K562 (cell line): Measurements from ENCODE around the gene NEURL2. TPM values are rescaled to one million over a fixed set of nuclear protein-coding genes. Genes with fewer than 3 reads are reported as not detected.
A peak's percentile ranks its signal among the peaks of the same experiment; 100 is the strongest.

Source experiments
- ATAC-seq: fragments of 200-7000 bp; cut with Tn5 transposase; 3 replicates; pipeline ENCODE4 v1.9.1; 2020; ENCODE audit warnings: moderate library complexity
- BruUV-seq: library from RNA; stranded (reverse); fragments of 400-500 nt; replicated peaks from 2 replicates; lab custom pipeline; 2021; lab: Mats Ljungman, UMichigan
- CTCF ChIA-PET: fragments of 300-600 bp; formaldehyde crosslinking; extraction: SDS; loops from one replicate; lab custom pipeline; 2021; ENCODE audit warnings: low intra/inter-chr PET ratio; lab: Yijun Ruan, JAX
- POLR2A ChIA-PET: fragments of 300-600, 350-650 bp; sonication (Branson Sonifier 250); formaldehyde crosslinking; extraction: SDS; loops from one replicate; lab custom pipeline; 2021; ENCODE audit warnings: antibody characterized with exemption, inconsistent platforms; lab: Yijun Ruan, JAX
- DNase-seq, 4 experiments: peaks; one replicate each; pipeline versions ENCODE4 v3.0.0 to v3.0.0-alpha.2; 2011 to 2018; ENCODE audit warnings: low spot score in 3 of 4, mixed read lengths in 3 of 4; ENCODE audit errors: extremely low read depth in 1 of 4
- FAIRE-seq: peaks from 2 replicates; lab custom pipeline; 2011; peaks lifted over from hg19 to GRCh38; lab: Jason Lieb, UNC
- H2AFZ ChIP-seq: 2 replicates; pipeline ENCODE4 v1.6.0; 2011; ENCODE audit warnings: low read depth, low read length, control low read depth, inconsistent platforms
- H3K27ac ChIP-seq: fragments of 200-600 bp; 3 replicates; pipeline ENCODE4 v1.8.0; 2011; ENCODE audit warnings: low read depth, mild to moderate bottlenecking, control low read depth, inconsistent platforms, low read length, moderate library complexity, mixed read lengths; ENCODE audit errors: extremely low read depth
- H3K27me3 ChIP-seq, 2 experiments: fragments of 300-600 bp in 1 of 2; 2 replicates in 1 of 2; 3 replicates in 1 of 2; pipeline versions ENCODE4 v1.6.0 to v1.8.0; 2011; ENCODE audit warnings: inconsistent platforms in 2 of 2, low read length in 2 of 2, mild to moderate bottlenecking in 1 of 2, mixed read lengths in 1 of 2, moderate library complexity in 1 of 2; ENCODE audit not compliant: control insufficient read depth in 2 of 2, insufficient read depth in 2 of 2
- H3K36me3 ChIP-seq: fragments of 300-600 bp; 3 replicates; pipeline ENCODE4 v1.8.0; 2011; ENCODE audit warnings: mild to moderate bottlenecking, low read length, inconsistent platforms; ENCODE audit not compliant: control insufficient read depth, insufficient read depth
- H3K4me1 ChIP-seq, 2 experiments: fragments of 200-600 bp in 1 of 2; replicated peaks in 1 of 2; 2 replicates in 1 of 2; 3 replicates in 1 of 2; pipeline versions ENCODE4 v1.5.1 to v1.8.0; 2011; ENCODE audit warnings: inconsistent platforms in 2 of 2, low read length in 2 of 2, mild to moderate bottlenecking in 1 of 2, mixed read lengths in 1 of 2, moderate library complexity in 1 of 2; ENCODE audit not compliant: control insufficient read depth in 2 of 2, insufficient read depth in 2 of 2
- H3K4me2 ChIP-seq: 2 replicates; pipeline ENCODE4 v1.6.1; 2011; ENCODE audit warnings: low read length, control low read depth, inconsistent platforms, mixed read lengths; ENCODE audit not compliant: insufficient read depth
- H3K4me3 ChIP-seq: fragments of 200-600 bp; sonication (generic), shearing (Covaris generic); 2 replicates; pipeline ENCODE4 v1.5.1; 2016; ENCODE audit warnings: control low read depth, inconsistent platforms
- H3K79me2 ChIP-seq: fragments of 200-600 bp; 3 replicates; pipeline ENCODE4 v1.8.0; 2011; ENCODE audit warnings: low read length, inconsistent platforms; ENCODE audit not compliant: control insufficient read depth, insufficient read depth
- H3K9ac ChIP-seq, 2 experiments: 2 replicates each; pipeline versions ENCODE4 v1.6.0 to v1.6.1; 2011; ENCODE audit warnings: low read depth in 2 of 2, low read length in 2 of 2, control low read depth in 1 of 2, inconsistent platforms in 1 of 2, mild to moderate bottlenecking in 1 of 2, mixed read lengths in 1 of 2; ENCODE audit not compliant: insufficient read depth in 1 of 2
- H3K9me1 ChIP-seq: one replicate; pipeline ENCODE4 v1.6.0; 2011; ENCODE audit warnings: inconsistent platforms, mild to moderate bottlenecking, low read length, moderate library complexity; ENCODE audit not compliant: control insufficient read depth, insufficient read depth
- H3K9me3 ChIP-seq: replicated peaks from 2 replicates; pipeline ENCODE4 v1.5.1; 2011; ENCODE audit warnings: low read depth, low read length, inconsistent platforms; ENCODE audit not compliant: control insufficient read depth, insufficient read depth
- H4K20me1 ChIP-seq: replicated peaks from 2 replicates; pipeline ENCODE4 v1.6.1; 2011; ENCODE audit warnings: low read length, inconsistent platforms, mixed read lengths; ENCODE audit not compliant: control insufficient read depth, insufficient read depth
- FOSL1 ChIP-seq: fragments of 200-800 bp; sonication (Bioruptor generic); conservative IDR thresholded peaks from 2 replicates; pipeline ENCODE4 v1.6.1; 2016; ENCODE audit warnings: missing genetic modification characterization, missing compliant biosample characterization
- HDAC6 ChIP-seq: IDR thresholded peaks from 2 replicates; pipeline ENCODE4 v1.6.1; 2012; ENCODE audit warnings: low read depth, mild to moderate bottlenecking, control low read depth, inconsistent platforms, low read length, moderate library complexity
- POLR2G ChIP-seq: fragments of 200-400 bp; formaldehyde crosslinking; IDR thresholded peaks from 2 replicates; pipeline ENCODE4 v1.6.1; 2017; ENCODE audit warnings: low read depth, mild to moderate bottlenecking, antibody characterized with exemption, low read length, moderate library complexity
- WGBS: fragments of 100-300 bp; shearing (Covaris generic); methylation state at CpG from one replicate; pipeline ENCODE4 v1.1.6; 2016; ENCODE audit warnings: low coverage, mixed read lengths; ENCODE audit not compliant: insufficient coverage; ENCODE audit errors: missing lambda C conversion rate; 5-methylcytosine and 5-hydroxymethylcytosine counted together
- in situ Hi-C: fragments of 300-500 bp; cut with MboI; formaldehyde crosslinking; loops from 4 replicates; pipeline ENCODE4 v1.15.0; 2018; ENCODE audit warnings: inconsistent platforms, mixed read lengths
- intact Hi-C: fragments of 100-400 bp; cut with micrococcal nuclease; formaldehyde crosslinking; loops from 2 replicates; pipeline ENCODE4 v1.14.2; 2022
- polyA plus RNA-seq, 8 experiments: library from polyadenylated mRNA; depleted of rRNA in 4 of 8; stranded (reverse) in 5 of 8; unstranded in 3 of 8; fragments of >200 nt; fragmentation: Nextera tagmentation in 2 of 8; fragmentation: Illumina TruSeq in 1 of 8; extraction: Ambion mirVana in 2 of 8; extraction: Trizol in 1 of 8; gene quantifications; 2 replicates each; pipeline versions ENCODE4 v1.2.1 to v1.2.3, GENCODE V29; 2011 to 2014; ENCODE audit warnings: inconsistent platforms in 1 of 8, missing spikeins in 1 of 8
- total RNA-seq, 7 experiments: library from RNA; depleted of rRNA in 6 of 7; stranded (reverse); fragments of >200 nt in 6 of 7; fragmentation: Illumina TruSeq in 2 of 7; extraction: Trizol in 2 of 7; gene quantifications; 2 replicates each; pipeline versions ENCODE4 v1.2.1 to v1.2.3, GENCODE V29; 2011 to 2021; ENCODE audit warnings: low replicate concordance in 1 of 7
- TF ChIP-seq, protein P1 (sequence below): fragments of 200-800 bp; sonication (Bioruptor generic); IDR thresholded peaks from 2 replicates; pipeline ENCODE4 v1.6.1; 2017; ENCODE audit warnings: missing genetic modification characterization, missing compliant biosample characterization
- TF ChIP-seq, protein P2 (sequence below): fragments of 250-450 bp; sonication (Bioruptor Pico); IDR thresholded peaks from 2 replicates; pipeline ENCODE4 v1.5.1; 2021; ENCODE audit warnings: mild to moderate bottlenecking
- TF ChIP-seq, protein P3 (sequence below): fragments of 450-650 bp; IDR thresholded peaks from 2 replicates; pipeline ENCODE4 v1.7.0; 2016; ENCODE audit warnings: borderline replicate concordance

Gene NEURL2
- total and polyA plus RNA-seq, 9 of the 15 experiments (the other 6 are each of a cell fraction or from before 2014, with no cell fraction given) = 0.22 to 1.9 (median 0.50) TPM; not detected in 1

DNA sequence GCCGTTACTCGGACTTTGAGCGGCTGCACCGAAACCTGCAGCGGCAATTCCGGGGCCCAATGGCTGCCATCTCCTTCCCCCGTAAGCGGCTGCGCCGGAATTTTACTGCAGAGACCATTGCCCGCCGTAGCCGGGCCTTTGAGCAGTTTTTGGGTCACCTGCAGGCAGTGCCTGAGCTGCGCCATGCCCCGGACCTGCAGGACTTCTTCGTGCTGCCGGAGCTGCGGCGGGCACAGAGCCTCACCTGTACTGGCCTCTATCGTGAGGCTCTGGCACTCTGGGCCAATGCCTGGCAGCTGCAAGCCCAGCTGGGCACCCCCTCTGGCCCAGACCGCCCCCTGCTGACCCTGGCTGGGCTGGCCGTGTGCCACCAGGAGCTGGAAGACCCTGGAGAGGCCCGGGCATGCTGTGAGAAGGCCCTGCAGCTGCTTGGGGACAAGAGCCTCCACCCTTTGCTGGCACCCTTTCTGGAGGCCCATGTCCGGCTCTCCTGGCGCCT, 50.3 kb downstream of the NEURL2 start:
- in situ Hi-C loops = no loop called here
- Histone ChIP-seq H3K9me3 (no peaks in the 10 kb centered on the region), H4K20me1 (no peaks in the 10 kb centered on the region), H3K4me1 (peaks cover 11 to 19% of the 10 kb centered on the region in 2 experiments), H3K79me2 (no peaks in the 10 kb centered on the region), H3K4me3 (no peak overlapping the region), H3K36me3 (peaks cover 27% of the 10 kb centered on the region; the same call in 2 of the 3 replicates), H2AFZ (no peak overlapping the region), H3K27ac (no peak overlapping the region), H3K9me1 (peaks cover 3% of the 10 kb centered on the region), H3K27me3 (no peaks in the 10 kb centered on the region), H3K9ac (peak overlapping the region in 1 of 2 experiments; percentile 27; a peak in 1 of 4 replicates), H3K4me2 (no peak overlapping the region)
- ChIA-PET POLR2A (interaction anchor here (0.7 to 4.9 kb wide), 3 partner anchors 11 to 98 kb away, joined by 3 to 19 read pairs (median 8); partner anchors contain the start of gene ACOT8), CTCF (interaction anchor here (0.6 kb wide), 1 partner anchor 53 kb away, joined by 3 read pairs; no protein-coding TSS in a partner anchor)
- no peak for DNase-seq
- intact Hi-C loops = no loop called here
- no peak for FAIRE-seq
- TF ChIP-seq, protein P1, sequence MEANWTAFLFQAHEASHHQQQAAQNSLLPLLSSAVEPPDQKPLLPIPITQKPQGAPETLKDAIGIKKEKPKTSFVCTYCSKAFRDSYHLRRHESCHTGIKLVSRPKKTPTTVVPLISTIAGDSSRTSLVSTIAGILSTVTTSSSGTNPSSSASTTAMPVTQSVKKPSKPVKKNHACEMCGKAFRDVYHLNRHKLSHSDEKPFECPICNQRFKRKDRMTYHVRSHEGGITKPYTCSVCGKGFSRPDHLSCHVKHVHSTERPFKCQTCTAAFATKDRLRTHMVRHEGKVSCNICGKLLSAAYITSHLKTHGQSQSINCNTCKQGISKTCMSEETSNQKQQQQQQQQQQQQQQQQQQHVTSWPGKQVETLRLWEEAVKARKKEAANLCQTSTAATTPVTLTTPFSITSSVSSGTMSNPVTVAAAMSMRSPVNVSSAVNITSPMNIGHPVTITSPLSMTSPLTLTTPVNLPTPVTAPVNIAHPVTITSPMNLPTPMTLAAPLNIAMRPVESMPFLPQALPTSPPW (CRISPR knock-in tag) = no peak
- TF ChIP-seq FOSL1 (no peak), POLR2G (peak; percentile 58), HDAC6 (no peak)
- TF ChIP-seq, protein P2, sequence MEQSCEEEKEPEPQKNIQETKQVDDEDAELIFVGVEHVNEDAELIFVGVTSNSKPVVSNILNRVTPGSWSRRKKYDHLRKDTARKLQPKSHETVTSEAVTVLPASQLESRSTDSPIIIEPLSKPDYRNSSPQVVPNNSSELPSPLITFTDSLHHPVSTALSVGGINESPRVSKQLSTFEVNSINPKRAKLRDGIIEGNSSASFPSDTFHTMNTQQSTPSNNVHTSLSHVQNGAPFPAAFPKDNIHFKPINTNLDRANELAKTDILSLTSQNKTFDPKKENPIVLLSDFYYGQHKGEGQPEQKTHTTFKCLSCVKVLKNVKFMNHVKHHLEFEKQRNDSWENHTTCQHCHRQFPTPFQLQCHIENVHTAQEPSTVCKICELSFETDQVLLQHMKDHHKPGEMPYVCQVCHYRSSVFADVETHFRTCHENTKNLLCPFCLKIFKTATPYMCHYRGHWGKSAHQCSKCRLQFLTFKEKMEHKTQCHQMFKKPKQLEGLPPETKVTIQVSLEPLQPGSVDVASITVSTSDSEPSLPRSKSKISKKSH (CRISPR knock-in tag) = no peak
- TF ChIP-seq, protein P3, sequence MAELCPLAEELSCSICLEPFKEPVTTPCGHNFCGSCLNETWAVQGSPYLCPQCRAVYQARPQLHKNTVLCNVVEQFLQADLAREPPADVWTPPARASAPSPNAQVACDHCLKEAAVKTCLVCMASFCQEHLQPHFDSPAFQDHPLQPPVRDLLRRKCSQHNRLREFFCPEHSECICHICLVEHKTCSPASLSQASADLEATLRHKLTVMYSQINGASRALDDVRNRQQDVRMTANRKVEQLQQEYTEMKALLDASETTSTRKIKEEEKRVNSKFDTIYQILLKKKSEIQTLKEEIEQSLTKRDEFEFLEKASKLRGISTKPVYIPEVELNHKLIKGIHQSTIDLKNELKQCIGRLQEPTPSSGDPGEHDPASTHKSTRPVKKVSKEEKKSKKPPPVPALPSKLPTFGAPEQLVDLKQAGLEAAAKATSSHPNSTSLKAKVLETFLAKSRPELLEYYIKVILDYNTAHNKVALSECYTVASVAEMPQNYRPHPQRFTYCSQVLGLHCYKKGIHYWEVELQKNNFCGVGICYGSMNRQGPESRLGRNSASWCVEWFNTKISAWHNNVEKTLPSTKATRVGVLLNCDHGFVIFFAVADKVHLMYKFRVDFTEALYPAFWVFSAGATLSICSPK = no peak
- no peak for ATAC-seq
- no TSS peak for BruUV-seq
- 87% methylated on average over 25 of the region's 25 CpGs for WGBS

Other genes starting within 250 kb of the NEURL2 start
Only the 7 nearest of the 21 such genes appear.
- 36.7 and 49.8 TPM in 2 replicates for gene ACOT8, start 33.8 kb downstream of the NEURL2 start, total RNA-seq (2014; rRNA removed)
- gene ACOT8, start 33.8 kb downstream of the NEURL2 start, total RNA-seq (2014; rRNA removed; fragmentation: Illumina TruSeq; extraction: Trizol) = 11.9 and 13.0 TPM in 2 replicates
- gene ACOT8, start 33.8 kb downstream of the NEURL2 start, total RNA-seq (2015; rRNA removed; fragmentation: Illumina TruSeq; extraction: Trizol) = 18.3 and 20.3 TPM in 2 replicates
- 24.5 and 28.5 TPM in 2 replicates for gene ACOT8, start 33.8 kb downstream of the NEURL2 start, total RNA-seq (2021)
- gene ACOT8, start 33.8 kb downstream of the NEURL2 start, polyA plus RNA-seq (2011; rRNA removed) = 34.9 and 48.0 TPM in 2 replicates
- gene ACOT8, start 33.8 kb downstream of the NEURL2 start, polyA plus RNA-seq (2014; fragmentation: Illumina TruSeq; extraction: Trizol) = 20.7 and 25.8 TPM in 2 replicates
- gene ACOT8, start 33.8 kb downstream of the NEURL2 start, polyA plus RNA-seq (2014; fragmentation: Nextera tagmentation; extraction: Ambion mirVana) = 10 to 100 TPM in 1 of 2 experiments, 1 to 10 TPM in 1; 8.2 to 14.9 TPM
- 46.7 and 49.5 TPM in 2 replicates for gene ACOT8, start 33.8 kb downstream of the NEURL2 start, polyA plus RNA-seq (2014; rRNA removed)
- 2.4 and 2.7 TPM in 2 replicates for gene ZSWIM3, start 33.6 kb downstream of the NEURL2 start, total RNA-seq (2014; rRNA removed)
- gene ZSWIM3, start 33.6 kb downstream of the NEURL2 start, total RNA-seq (2014; rRNA removed; fragmentation: Illumina TruSeq; extraction: Trizol) = 2.6 and 2.8 TPM in 2 replicates
- 3.6 and 4.0 TPM in 2 replicates for gene ZSWIM3, start 33.6 kb downstream of the NEURL2 start, total RNA-seq (2015; rRNA removed; fragmentation: Illumina TruSeq; extraction: Trizol)
- gene ZSWIM3, start 33.6 kb downstream of the NEURL2 start, total RNA-seq (2021) = 2.5 and 2.9 TPM in 2 replicates
- gene ZSWIM3, start 33.6 kb downstream of the NEURL2 start, polyA plus RNA-seq (2011; rRNA removed) = 4.3 and 5.4 TPM in 2 replicates
- 2.6 and 3.0 TPM in 2 replicates for gene ZSWIM3, start 33.6 kb downstream of the NEURL2 start, polyA plus RNA-seq (2014; fragmentation: Illumina TruSeq; extraction: Trizol)
- gene ZSWIM3, start 33.6 kb downstream of the NEURL2 start, polyA plus RNA-seq (2014; fragmentation: Nextera tagmentation; extraction: Ambion mirVana) = 1 to 10 TPM; 1.7 to 1.8 TPM
- 1.8 and 3.7 TPM in 2 replicates for gene ZSWIM3, start 33.6 kb downstream of the NEURL2 start, polyA plus RNA-seq (2014; rRNA removed)
- gene ZSWIM1, start 10.0 kb downstream of the NEURL2 start, total RNA-seq (2014; rRNA removed) = 11.6 and 14.1 TPM in 2 replicates
- gene ZSWIM1, start 10.0 kb downstream of the NEURL2 start, total RNA-seq (2014; rRNA removed; fragmentation: Illumina TruSeq; extraction: Trizol) = 9.0 and 9.5 TPM in 2 replicates
- 11.2 and 11.7 TPM in 2 replicates for gene ZSWIM1, start 10.0 kb downstream of the NEURL2 start, total RNA-seq (2015; rRNA removed; fragmentation: Illumina TruSeq; extraction: Trizol)
- gene ZSWIM1, start 10.0 kb downstream of the NEURL2 start, total RNA-seq (2021) = 13.8 and 15.6 TPM in 2 replicates
- gene ZSWIM1, start 10.0 kb downstream of the NEURL2 start, polyA plus RNA-seq (2011; rRNA removed) = 7.4 and 12.1 TPM in 2 replicates
- gene ZSWIM1, start 10.0 kb downstream of the NEURL2 start, polyA plus RNA-seq (2014; fragmentation: Illumina TruSeq; extraction: Trizol) = 13.7 and 14.7 TPM in 2 replicates
- 1 to 10 TPM; 2.5 to 3.1 TPM for gene ZSWIM1, start 10.0 kb downstream of the NEURL2 start, polyA plus RNA-seq (2014; fragmentation: Nextera tagmentation; extraction: Ambion mirVana)
- 7.0 and 7.3 TPM in 2 replicates for gene ZSWIM1, start 10.0 kb downstream of the NEURL2 start, polyA plus RNA-seq (2014; rRNA removed)
- gene SPATA25, start 3.6 kb downstream of the NEURL2 start, total RNA-seq (2014; rRNA removed) = 0.68 and 1.4 TPM in 2 replicates
- not detected in 2 replicates for gene SPATA25, start 3.6 kb downstream of the NEURL2 start, total RNA-seq (2014; rRNA removed; fragmentation: Illumina TruSeq; extraction: Trizol)
- gene SPATA25, start 3.6 kb downstream of the NEURL2 start, total RNA-seq (2015; rRNA removed; fragmentation: Illumina TruSeq; extraction: Trizol) = 0.22 and 0.45 TPM in 2 replicates
- gene SPATA25, start 3.6 kb downstream of the NEURL2 start, total RNA-seq (2021) = 0.49 and 0.95 TPM in 2 replicates
- 0.21 and 0.53 TPM in 2 replicates for gene SPATA25, start 3.6 kb downstream of the NEURL2 start, polyA plus RNA-seq (2011; rRNA removed)
- gene SPATA25, start 3.6 kb downstream of the NEURL2 start, polyA plus RNA-seq (2014; fragmentation: Illumina TruSeq; extraction: Trizol) = 0.39 and 0.42 TPM in 2 replicates
- not detected for gene SPATA25, start 3.6 kb downstream of the NEURL2 start, polyA plus RNA-seq (2014; fragmentation: Nextera tagmentation; extraction: Ambion mirVana)
- gene SPATA25, start 3.6 kb downstream of the NEURL2 start, polyA plus RNA-seq (2014; rRNA removed) = 0.63 and 0.73 TPM in 2 replicates
- 26.0 and 30.5 TPM in 2 replicates for gene CTSA, start 127 bp upstream of the NEURL2 start, total RNA-seq (2014; rRNA removed)
- 16.1 and 21.2 TPM in 2 replicates for gene CTSA, start 127 bp upstream of the NEURL2 start, total RNA-seq (2014; rRNA removed; fragmentation: Illumina TruSeq; extraction: Trizol)
- gene CTSA, start 127 bp upstream of the NEURL2 start, total RNA-seq (2015; rRNA removed; fragmentation: Illumina TruSeq; extraction: Trizol) = 40.5 and 42.9 TPM in 2 replicates
- gene CTSA, start 127 bp upstream of the NEURL2 start, total RNA-seq (2021) = 51.9 and 53.0 TPM in 2 replicates
- 28.3 and 44.7 TPM in 2 replicates for gene CTSA, start 127 bp upstream of the NEURL2 start, polyA plus RNA-seq (2011; rRNA removed)
- 60.3 and 61.7 TPM in 2 replicates for gene CTSA, start 127 bp upstream of the NEURL2 start, polyA plus RNA-seq (2014; fragmentation: Illumina TruSeq; extraction: Trizol)
- 10 to 100 TPM in 1 of 2 experiments, 1 to 10 TPM in 1; 8.8 to 12.4 TPM for gene CTSA, start 127 bp upstream of the NEURL2 start, polyA plus RNA-seq (2014; fragmentation: Nextera tagmentation; extraction: Ambion mirVana)
- gene CTSA, start 127 bp upstream of the NEURL2 start, polyA plus RNA-seq (2014; rRNA removed) = 47.8 and 51.2 TPM in 2 replicates
- 18.6 and 28.2 TPM in 2 replicates for gene PLTP, start 20.9 kb upstream of the NEURL2 start, total RNA-seq (2014; rRNA removed)
- 5.5 and 9.1 TPM in 2 replicates for gene PLTP, start 20.9 kb upstream of the NEURL2 start, total RNA-seq (2014; rRNA removed; fragmentation: Illumina TruSeq; extraction: Trizol)
- gene PLTP, start 20.9 kb upstream of the NEURL2 start, total RNA-seq (2015; rRNA removed; fragmentation: Illumina TruSeq; extraction: Trizol) = 16.8 and 17.6 TPM in 2 replicates
- 28.7 and 29.3 TPM in 2 replicates for gene PLTP, start 20.9 kb upstream of the NEURL2 start, total RNA-seq (2021)
- gene PLTP, start 20.9 kb upstream of the NEURL2 start, polyA plus RNA-seq (2011; rRNA removed) = 12.2 and 24.1 TPM in 2 replicates
- gene PLTP, start 20.9 kb upstream of the NEURL2 start, polyA plus RNA-seq (2014; fragmentation: Illumina TruSeq; extraction: Trizol) = 25.8 and 26.5 TPM in 2 replicates
- gene PLTP, start 20.9 kb upstream of the NEURL2 start, polyA plus RNA-seq (2014; fragmentation: Nextera tagmentation; extraction: Ambion mirVana) = 1 to 10 TPM; 2.8 to 6.6 TPM
- gene PLTP, start 20.9 kb upstream of the NEURL2 start, polyA plus RNA-seq (2014; rRNA removed) = 24.5 and 25.6 TPM in 2 replicates
- 9.8 and 12.3 TPM in 2 replicates for gene PCIF1, start 43.5 kb upstream of the NEURL2 start, total RNA-seq (2014; rRNA removed)
- 7.7 and 9.6 TPM in 2 replicates for gene PCIF1, start 43.5 kb upstream of the NEURL2 start, total RNA-seq (2014; rRNA removed; fragmentation: Illumina TruSeq; extraction: Trizol)
- 9.7 and 11.3 TPM in 2 replicates for gene PCIF1, start 43.5 kb upstream of the NEURL2 start, total RNA-seq (2015; rRNA removed; fragmentation: Illumina TruSeq; extraction: Trizol)
- gene PCIF1, start 43.5 kb upstream of the NEURL2 start, total RNA-seq (2021) = 29.4 and 30.0 TPM in 2 replicates
- 11.1 and 15.3 TPM in 2 replicates for gene PCIF1, start 43.5 kb upstream of the NEURL2 start, polyA plus RNA-seq (2011; rRNA removed)
- 27.8 and 33.7 TPM in 2 replicates for gene PCIF1, start 43.5 kb upstream of the NEURL2 start, polyA plus RNA-seq (2014; fragmentation: Illumina TruSeq; extraction: Trizol)
- gene PCIF1, start 43.5 kb upstream of the NEURL2 start, polyA plus RNA-seq (2014; fragmentation: Nextera tagmentation; extraction: Ambion mirVana) = 10 to 100 TPM in 1 of 2 experiments, 1 to 10 TPM in 1; 5.8 to 12.9 TPM
- gene PCIF1, start 43.5 kb upstream of the NEURL2 start, polyA plus RNA-seq (2014; rRNA removed) = 18.9 and 20.0 TPM in 2 replicates